BE2C (cell line): Measurements from ENCODE around the gene CD300LD.

Experiments used
- DNase-seq: peaks from one replicate; pipeline ENCODE4 v3.0.0-alpha.2; 2020
- H3K27me3 ChIP-seq: fragments of 250-450 bp; sonication (Bioruptor Pico); 2 replicates; pipeline ENCODE4 v1.5.1; 2020; ENCODE audit warnings: mild to moderate bottlenecking
- H3K36me3 ChIP-seq: fragments of 250-450 bp; sonication (Bioruptor Pico); 2 replicates; pipeline ENCODE4 v1.5.1; 2020; ENCODE audit warnings: mild to moderate bottlenecking
- H3K4me1 ChIP-seq: fragments of 250-450 bp; sonication (Bioruptor Pico); 2 replicates; pipeline ENCODE4 v1.5.1; 2020
- H3K4me3 ChIP-seq: 2 replicates; pipeline ENCODE4 v1.5.1; 2011; ENCODE audit warnings: low read depth, low read length
- H3K9me3 ChIP-seq: fragments of 250-450 bp; sonication (Bioruptor Pico); 2 replicates; pipeline ENCODE4 v1.5.1; 2020
- TF ChIP-seq, protein P1 (sequence below): IDR thresholded peaks from 2 replicates; pipeline ENCODE4 v1.5.1; 2012; ENCODE audit warnings: mild to moderate bottlenecking, low read depth, low read length

CD300LD gene

DNA sequence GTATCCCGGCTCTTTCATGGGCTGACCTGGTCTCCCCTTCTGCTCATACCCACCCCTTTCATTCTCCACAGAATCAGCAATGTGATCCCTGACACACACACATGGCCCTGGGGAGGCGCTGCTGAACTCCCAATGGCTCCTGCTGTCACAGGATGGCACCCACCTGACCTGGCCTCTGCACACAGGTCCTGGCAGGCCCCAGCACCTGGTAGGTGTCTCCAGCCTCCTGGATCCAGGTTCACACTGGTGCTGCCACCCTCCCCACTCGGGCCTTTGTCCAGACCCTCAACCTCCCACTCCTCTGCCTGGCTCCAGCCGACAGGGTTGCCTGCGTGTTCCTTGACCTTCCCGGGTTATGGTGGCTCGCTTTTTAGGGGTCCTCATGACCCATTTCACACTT, 44.8 kb downstream of the CD300LD start:
- Histone ChIP-seq H3K4me1 (no peaks in the 10 kb centered on the region), H3K36me3 (no peaks in the 10 kb centered on the region), H3K9me3 (no peaks in the 10 kb centered on the region), H3K4me3 (no peak overlapping the region), H3K27me3 (no peaks in the 10 kb centered on the region; the same call in 1 of the 2 replicates)
- TF ChIP-seq, protein P1, sequence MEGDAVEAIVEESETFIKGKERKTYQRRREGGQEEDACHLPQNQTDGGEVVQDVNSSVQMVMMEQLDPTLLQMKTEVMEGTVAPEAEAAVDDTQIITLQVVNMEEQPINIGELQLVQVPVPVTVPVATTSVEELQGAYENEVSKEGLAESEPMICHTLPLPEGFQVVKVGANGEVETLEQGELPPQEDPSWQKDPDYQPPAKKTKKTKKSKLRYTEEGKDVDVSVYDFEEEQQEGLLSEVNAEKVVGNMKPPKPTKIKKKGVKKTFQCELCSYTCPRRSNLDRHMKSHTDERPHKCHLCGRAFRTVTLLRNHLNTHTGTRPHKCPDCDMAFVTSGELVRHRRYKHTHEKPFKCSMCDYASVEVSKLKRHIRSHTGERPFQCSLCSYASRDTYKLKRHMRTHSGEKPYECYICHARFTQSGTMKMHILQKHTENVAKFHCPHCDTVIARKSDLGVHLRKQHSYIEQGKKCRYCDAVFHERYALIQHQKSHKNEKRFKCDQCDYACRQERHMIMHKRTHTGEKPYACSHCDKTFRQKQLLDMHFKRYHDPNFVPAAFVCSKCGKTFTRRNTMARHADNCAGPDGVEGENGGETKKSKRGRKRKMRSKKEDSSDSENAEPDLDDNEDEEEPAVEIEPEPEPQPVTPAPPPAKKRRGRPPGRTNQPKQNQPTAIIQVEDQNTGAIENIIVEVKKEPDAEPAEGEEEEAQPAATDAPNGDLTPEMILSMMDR, result no peak
- DNase-seq, result no peak

GRCh38 chr17:74546586-74546985, 45.5 kb downstream of the CD300LD start:
- H3K27me3 ChIP-seq, result no peaks in the 10 kb centered on the region; the same call in 1 of the 2 replicates
- TF ChIP-seq, protein P1, result no peak
- DNase-seq, result no peak

GRCh38 chr17:74545843-74546230, 46.2 kb downstream of the CD300LD start, which contains the start of gene CD300C:
Gene CD300C, minus strand, starts transcription at chr17:74546115. Its CDS starts 333 bp downstream, at chr17:74545782.
- TF ChIP-seq, protein P1, result no peak
- Histone ChIP-seq H3K4me3 (no peak within 1 kb of the TSS), H3K36me3 (no peaks in the 10 kb centered on the region), H3K9me3 (no peaks in the 10 kb centered on the region), H3K4me1 (no peaks in the 10 kb centered on the region), H3K27me3 (no peaks in the 10 kb centered on the region)
- no peak for DNase-seq

More at GRCh38 chr17:74546586-74546985, 45.5 kb downstream of the CD300LD start:
- H3K4me1 ChIP-seq, result no peaks in the 10 kb centered on the region
- H3K9me3 ChIP-seq, result no peaks in the 10 kb centered on the region
- no peaks in the 10 kb centered on the region for H3K36me3 ChIP-seq
- H3K4me3 ChIP-seq, result no peak overlapping the region

DNA sequence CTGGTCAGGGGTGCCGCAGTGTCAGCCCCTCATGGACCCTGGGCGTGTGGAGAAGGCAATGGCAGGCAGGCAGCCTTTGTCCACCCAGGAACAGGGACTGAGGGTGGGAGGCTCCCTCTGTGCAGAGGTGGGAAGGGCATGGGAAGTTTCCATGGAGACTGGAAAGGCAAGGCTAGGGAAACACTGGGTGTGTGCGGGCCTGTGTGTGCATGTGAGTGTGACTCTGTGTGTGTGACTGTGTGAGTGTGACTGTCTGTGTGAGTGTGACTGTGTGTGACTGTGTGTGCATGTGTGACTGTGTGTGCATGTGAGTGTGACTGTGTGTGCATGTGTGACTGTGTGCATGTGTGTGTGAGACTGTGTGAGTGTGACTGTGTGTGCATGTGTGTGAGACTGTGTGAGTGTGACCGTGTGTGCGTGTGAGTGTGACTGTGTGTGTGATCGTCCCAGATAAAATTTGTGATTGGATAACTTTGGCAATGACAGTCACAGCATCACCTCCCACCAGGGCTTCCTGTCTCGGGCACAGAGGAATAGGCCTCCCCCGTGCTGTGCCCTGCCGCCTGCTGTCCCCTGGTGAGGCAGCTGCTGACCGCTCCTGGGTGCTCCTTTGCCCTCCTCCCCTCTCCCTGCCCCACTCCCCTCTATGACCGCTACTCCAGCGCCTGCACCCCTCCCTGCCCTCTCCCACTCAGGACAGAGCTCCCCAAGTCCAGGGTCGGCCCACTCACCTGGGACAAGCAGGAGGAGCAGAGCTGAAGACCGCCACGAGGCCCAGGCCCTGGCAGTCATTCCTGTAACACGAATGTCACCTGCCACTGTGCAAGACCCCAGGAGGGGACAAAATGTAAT, 46.9 kb downstream of the CD300LD start:
- Histone ChIP-seq H3K4me1 (no peaks in the 10 kb centered on the region), H3K4me3 (no peak overlapping the region), H3K27me3 (no peaks in the 10 kb centered on the region), H3K36me3 (no peaks in the 10 kb centered on the region), H3K9me3 (no peaks in the 10 kb centered on the region)
- TF ChIP-seq, protein P1, result no peak
- DNase-seq, result no peak

- Histone ChIP-seq H3K9me3 (no peaks in the 10 kb centered on the region), H3K36me3 (no peaks in the 10 kb centered on the region), H3K27me3 (no peaks in the 10 kb centered on the region; the same call in 1 of the 2 replicates), H3K4me1 (no peaks in the 10 kb centered on the region), H3K4me3 (no peak overlapping the region)
- DNase-seq, result no peak
- TF ChIP-seq, protein P1, result no peak
Observed at GRCh38 chr17:74543891-74544760, 48.0 kb downstream of the CD300LD start.
